Ishikawa (cell line): ENCODE results near the gene INKA1.

Source experiments
- CEBPB ChIP-seq: IDR thresholded peaks from 2 replicates; pipeline ENCODE4 v1.6.1; 2012
- CREB1 ChIP-seq: IDR thresholded peaks from 2 replicates; pipeline ENCODE4 v1.6.1; 2012; ENCODE audit warnings: low read depth
- EGR1 ChIP-seq: IDR thresholded peaks from 2 replicates; pipeline ENCODE4 v1.6.1; 2012
- EP300 ChIP-seq: IDR thresholded peaks from 2 replicates; pipeline ENCODE4 v1.6.1; 2012; ENCODE audit warnings: borderline replicate concordance
- FOXM1 ChIP-seq: IDR thresholded peaks from 2 replicates; pipeline ENCODE4 v1.6.1; 2012; ENCODE audit warnings: low read depth, borderline replicate concordance
- NFIC ChIP-seq: IDR thresholded peaks from 2 replicates; pipeline ENCODE4 v1.6.1; 2012
- RAD21 ChIP-seq: IDR thresholded peaks from 2 replicates; pipeline ENCODE4 v1.6.1; 2012; ENCODE audit warnings: low read depth
- TAF1 ChIP-seq: IDR thresholded peaks from 2 replicates; pipeline ENCODE4 v1.6.1; 2012; ENCODE audit warnings: low read depth, mild to moderate bottlenecking
- TCF12 ChIP-seq: IDR thresholded peaks from 2 replicates; pipeline ENCODE4 v1.6.1; 2012; ENCODE audit warnings: low read depth
- TEAD4 ChIP-seq: IDR thresholded peaks from 2 replicates; pipeline ENCODE4 v1.6.1; 2012
- YY1 ChIP-seq: IDR thresholded peaks from 2 replicates; pipeline ENCODE4 v1.6.1; 2012; ENCODE audit warnings: low read depth
- ZBTB7A ChIP-seq: IDR thresholded peaks from 2 replicates; pipeline ENCODE4 v1.6.1; 2012; ENCODE audit warnings: low read depth
- TF ChIP-seq, protein P1 (sequence below): IDR thresholded peaks from 2 replicates; pipeline ENCODE4 v1.6.1; 2012; ENCODE audit warnings: low read depth, mild to moderate bottlenecking
- TF ChIP-seq, protein P2 (sequence below): IDR thresholded peaks from 2 replicates; pipeline ENCODE4 v1.6.1; 2012
- TF ChIP-seq, protein P3 (sequence below): IDR thresholded peaks from 2 replicates; pipeline ENCODE4 v1.6.1; 2012

The INKA1 gene

DNA sequence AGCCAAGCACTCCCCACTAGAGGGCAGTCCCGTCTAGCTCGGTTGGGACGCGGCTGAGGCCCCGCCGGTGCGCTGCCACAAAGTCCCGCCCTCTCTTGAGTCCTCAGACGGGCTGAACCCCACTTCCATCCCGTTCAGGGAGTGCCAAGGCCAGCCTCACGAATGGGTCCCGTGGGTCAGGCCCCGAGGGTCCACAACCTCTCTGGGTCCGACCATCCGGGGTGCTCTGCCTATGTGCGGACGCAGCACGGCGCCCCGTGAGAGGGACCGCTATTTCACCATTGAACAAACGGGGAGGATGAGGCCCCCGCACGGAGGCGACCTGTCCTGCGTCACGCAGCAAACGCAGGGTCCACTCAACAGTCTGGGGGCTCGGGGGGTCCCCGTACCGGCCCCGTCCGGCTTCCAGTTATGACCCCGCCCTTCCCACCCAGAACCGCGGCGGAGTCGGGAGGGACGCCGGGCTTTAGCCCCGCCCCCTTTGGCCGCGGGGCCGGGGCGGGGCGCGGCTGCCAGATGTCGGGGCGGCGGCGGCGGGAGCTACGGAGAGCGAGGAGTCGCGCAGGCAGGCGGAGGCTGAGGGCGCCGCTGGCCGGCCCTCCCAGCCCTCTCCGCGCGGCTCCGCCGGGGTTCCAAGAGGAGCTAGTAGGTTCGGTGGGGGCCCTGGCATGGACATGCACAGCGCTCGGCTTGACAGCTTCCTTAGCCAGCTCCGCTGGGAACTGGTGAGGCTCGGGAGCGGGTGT, at the start of gene INKA1:
Gene INKA1, plus strand, starts transcription at position 543 of the 746 bp plus-strand sequence. Its CDS starts 132 bp downstream, at position 675.
- TF ChIP-seq, protein P1, sequence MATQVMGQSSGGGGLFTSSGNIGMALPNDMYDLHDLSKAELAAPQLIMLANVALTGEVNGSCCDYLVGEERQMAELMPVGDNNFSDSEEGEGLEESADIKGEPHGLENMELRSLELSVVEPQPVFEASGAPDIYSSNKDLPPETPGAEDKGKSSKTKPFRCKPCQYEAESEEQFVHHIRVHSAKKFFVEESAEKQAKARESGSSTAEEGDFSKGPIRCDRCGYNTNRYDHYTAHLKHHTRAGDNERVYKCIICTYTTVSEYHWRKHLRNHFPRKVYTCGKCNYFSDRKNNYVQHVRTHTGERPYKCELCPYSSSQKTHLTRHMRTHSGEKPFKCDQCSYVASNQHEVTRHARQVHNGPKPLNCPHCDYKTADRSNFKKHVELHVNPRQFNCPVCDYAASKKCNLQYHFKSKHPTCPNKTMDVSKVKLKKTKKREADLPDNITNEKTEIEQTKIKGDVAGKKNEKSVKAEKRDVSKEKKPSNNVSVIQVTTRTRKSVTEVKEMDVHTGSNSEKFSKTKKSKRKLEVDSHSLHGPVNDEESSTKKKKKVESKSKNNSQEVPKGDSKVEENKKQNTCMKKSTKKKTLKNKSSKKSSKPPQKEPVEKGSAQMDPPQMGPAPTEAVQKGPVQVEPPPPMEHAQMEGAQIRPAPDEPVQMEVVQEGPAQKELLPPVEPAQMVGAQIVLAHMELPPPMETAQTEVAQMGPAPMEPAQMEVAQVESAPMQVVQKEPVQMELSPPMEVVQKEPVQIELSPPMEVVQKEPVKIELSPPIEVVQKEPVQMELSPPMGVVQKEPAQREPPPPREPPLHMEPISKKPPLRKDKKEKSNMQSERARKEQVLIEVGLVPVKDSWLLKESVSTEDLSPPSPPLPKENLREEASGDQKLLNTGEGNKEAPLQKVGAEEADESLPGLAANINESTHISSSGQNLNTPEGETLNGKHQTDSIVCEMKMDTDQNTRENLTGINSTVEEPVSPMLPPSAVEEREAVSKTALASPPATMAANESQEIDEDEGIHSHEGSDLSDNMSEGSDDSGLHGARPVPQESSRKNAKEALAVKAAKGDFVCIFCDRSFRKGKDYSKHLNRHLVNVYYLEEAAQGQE = no peak
- TF ChIP-seq EP300 = no peak; the same call in 1 of the 2 replicates
- TF ChIP-seq, protein P2, sequence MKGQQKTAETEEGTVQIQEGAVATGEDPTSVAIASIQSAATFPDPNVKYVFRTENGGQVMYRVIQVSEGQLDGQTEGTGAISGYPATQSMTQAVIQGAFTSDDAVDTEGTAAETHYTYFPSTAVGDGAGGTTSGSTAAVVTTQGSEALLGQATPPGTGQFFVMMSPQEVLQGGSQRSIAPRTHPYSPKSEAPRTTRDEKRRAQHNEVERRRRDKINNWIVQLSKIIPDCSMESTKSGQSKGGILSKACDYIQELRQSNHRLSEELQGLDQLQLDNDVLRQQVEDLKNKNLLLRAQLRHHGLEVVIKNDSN = no peak
- no peak for TF ChIP-seq EGR1
- 0 out of 2 replicates have a peak, but pooled peaks have one; percentile 15 for TF ChIP-seq YY1
- no peak for TF ChIP-seq TEAD4
- TF ChIP-seq CREB1 = no peak
- TF ChIP-seq ZBTB7A = peak; percentile 76; the same call in 1 of the 2 replicates
- TF ChIP-seq TCF12 = no peak
- no peak; the same call in 1 of the 2 replicates for TF ChIP-seq NFIC
- peak; percentile 89 for TF ChIP-seq RAD21
- TF ChIP-seq CEBPB = no peak
- TF ChIP-seq TAF1 = no peak
- TF ChIP-seq, protein P3, sequence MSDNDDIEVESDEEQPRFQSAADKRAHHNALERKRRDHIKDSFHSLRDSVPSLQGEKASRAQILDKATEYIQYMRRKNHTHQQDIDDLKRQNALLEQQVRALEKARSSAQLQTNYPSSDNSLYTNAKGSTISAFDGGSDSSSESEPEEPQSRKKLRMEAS = peak; percentile 43
- no peak for TF ChIP-seq FOXM1

DNA sequence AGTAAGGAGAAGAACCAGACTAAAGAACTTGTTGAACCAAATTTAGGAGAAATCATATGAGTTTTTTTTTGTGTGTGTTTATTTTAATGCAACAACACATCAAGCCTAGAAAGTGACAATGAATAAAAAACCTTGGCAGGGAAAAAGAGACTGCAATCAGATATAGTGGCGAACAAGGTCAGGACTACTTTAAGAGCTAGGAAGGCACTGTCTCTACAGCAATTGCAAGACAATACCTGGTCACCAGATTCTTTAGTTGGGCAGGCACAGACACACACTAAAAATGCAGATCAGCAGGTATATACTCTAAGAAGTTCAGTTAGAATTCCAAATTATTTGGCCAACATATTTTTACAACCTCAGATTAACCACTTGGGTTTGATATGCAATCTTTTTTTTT, 48.5 kb upstream of the INKA1 start:
- TF ChIP-seq CEBPB = no peak
- no peak for TF ChIP-seq RAD21
- no peak for TF ChIP-seq TEAD4
- TF ChIP-seq EGR1 = no peak
- TF ChIP-seq NFIC = no peak

DNA sequence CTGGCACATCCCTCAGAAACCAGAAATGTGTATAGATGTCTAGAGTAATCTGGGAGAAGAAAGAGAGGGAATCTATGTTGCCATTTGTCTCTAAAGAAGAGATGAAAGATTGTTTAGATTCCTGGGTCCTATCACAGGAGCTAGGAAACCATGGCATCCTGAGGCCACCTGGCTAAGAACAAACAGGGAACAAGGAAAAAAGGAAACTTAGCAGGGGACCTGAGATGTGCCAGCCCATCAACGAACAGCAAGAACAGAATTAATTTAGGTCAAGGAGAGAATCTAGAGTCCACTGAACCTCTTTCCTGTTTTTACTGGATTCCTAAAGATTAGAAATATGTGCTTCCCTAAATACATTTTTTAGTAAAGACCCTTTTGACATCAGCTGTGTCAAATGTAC, 47.0 kb upstream of the INKA1 start:
- TF ChIP-seq TEAD4 (no peak), ZBTB7A (no peak), TCF12 (no peak), CREB1 (no peak), YY1 (no peak), RAD21 (no peak), NFIC (no peak), EGR1 (no peak), TAF1 (no peak), CEBPB (no peak)
- TF ChIP-seq, protein P3 = no peak
- TF ChIP-seq, protein P2 = no peak
- TF ChIP-seq, protein P1 = no peak

DNA sequence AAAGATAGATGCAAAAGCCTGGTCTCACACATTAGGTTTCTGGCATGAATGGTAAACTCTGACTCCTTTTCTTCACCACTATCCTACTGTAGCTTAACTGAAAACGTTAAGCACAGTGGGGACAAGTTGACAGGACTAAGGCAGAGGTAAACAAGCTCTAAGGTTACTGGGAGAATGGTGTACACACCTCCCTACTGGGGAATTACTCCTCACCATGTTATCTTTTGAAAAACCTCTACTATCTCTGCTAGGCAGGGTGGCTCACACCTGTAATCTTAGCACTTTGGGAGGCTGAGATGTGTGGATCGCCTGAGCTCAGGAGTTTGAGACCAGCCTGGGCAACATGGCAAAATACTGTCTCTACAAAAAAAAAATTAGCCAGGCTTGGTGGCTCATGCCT, 45.9 kb upstream of the INKA1 start:
- TF ChIP-seq, protein P3 = no peak
- TF ChIP-seq EGR1 (no peak), ZBTB7A (no peak)
- TF ChIP-seq, protein P1 = no peak
